GM18507 (cell line): Measurements from ENCODE around the gene STH.
A peak's percentile ranks its signal among the peaks of the same experiment; 100 is the strongest.

ENCODE experiments used
- DNase-seq: peaks from one replicate; pipeline ENCODE4 v3.0.0; 2011; ENCODE audit warnings: low read depth; ENCODE audit not compliant: insufficient read length; ENCODE audit errors: extremely low spot score
- FAIRE-seq: peaks from 2 replicates; lab custom pipeline; 2011; peaks lifted over from hg19 to GRCh38; lab: Jason Lieb, UNC

Gene STH

GRCh38 chr17:46037722-46038255, 38.7 kb downstream of the STH start:
- FAIRE-seq (no peak), DNase-seq (no peak)

- FAIRE-seq = no peak
These were observed 39.4 kb downstream of the STH start for GRCh38 chr17:46038414-46038813.

GRCh38 chr17:46038937-46039336, 39.9 kb downstream of the STH start:
- DNase-seq = no peak
- FAIRE-seq = no peak

More at GRCh38 chr17:46038414-46038813, 39.4 kb downstream of the STH start:
- no peak for DNase-seq

- DNase-seq = no peak
- FAIRE-seq = no peak
These were observed 40.6 kb downstream of the STH start for GRCh38 chr17:46039592-46040186.

GRCh38 chr17:46042246-46042645, 43.2 kb downstream of the STH start:
- FAIRE-seq = no peak
- DNase-seq = no peak

- FAIRE-seq = no peak
- no peak for DNase-seq
These were observed 43.9 kb downstream of the STH start for GRCh38 chr17:46042925-46043324.

GRCh38 chr17:46043606-46044005, 44.6 kb downstream of the STH start:
- FAIRE-seq (no peak), DNase-seq (no peak)

GRCh38 chr17:46044286-46044928, 45.4 kb downstream of the STH start:
- DNase-seq = no peak

GRCh38 chr17:46044989-46045388, 45.9 kb downstream of the STH start:
- no peak for FAIRE-seq
- no peak for DNase-seq

More at GRCh38 chr17:46044286-46044928, 45.4 kb downstream of the STH start:
- peak; percentile 69 for FAIRE-seq

GRCh38 chr17:46045639-46046038, 46.6 kb downstream of the STH start:
- FAIRE-seq = no peak
- no peak for DNase-seq

GRCh38 chr17:46046957-46047356, 47.9 kb downstream of the STH start:
- DNase-seq = no peak

GRCh38 chr17:46047398-46047797, 48.3 kb downstream of the STH start:
- DNase-seq (no peak), FAIRE-seq (no peak)

More at GRCh38 chr17:46046957-46047356, 47.9 kb downstream of the STH start:
- FAIRE-seq = no peak

- FAIRE-seq (no peak), DNase-seq (no peak)
These were observed 48.8 kb downstream of the STH start for GRCh38 chr17:46047856-46048255.
